Stimulated activated CD4-positive, alpha-beta T cell treated with anti-CD3 and anti-CD28 coated beads, Interleukin-1b, Interleukin-23, amount 100 ng/mL, for 24 hours (primary cell): ENCODE data around the gene ANKRD34C.
A peak's percentile ranks its signal among the peaks of the same experiment; 100 is the strongest.
"Not testable (repeated sequence)": the region's sequence is repeated elsewhere in the genome, so short reads cannot be mapped to it uniquely, and the experiment has no call there.

ENCODE experiments used
- DNase-seq, 4 experiments: peaks; one replicate each; pipeline ENCODE4 v3.0.0-alpha.2; 2020; ENCODE audit warnings: low read depth in 4 of 4, low spot score in 1 of 4

ANKRD34C gene

GRCh38 chr15:79310985-79311900 lies 28.7 kb downstream of the ANKRD34C start, which contains the start of gene TMED3:
Gene TMED3 (plus strand): TSS chr15:79311112. CDS start chr15:79311250, 138 bp downstream.
- DNase-seq: peak; percentile 42 to 76 (median 64)

- DNase-seq: no peak
These were observed 29.5 kb downstream of the ANKRD34C start for GRCh38 chr15:79311901-79312553.

- no peak for DNase-seq
These were observed 31.7 kb downstream of the ANKRD34C start for GRCh38 chr15:79314186-79314585.

- no peak for DNase-seq
These were observed 32.3 kb downstream of the ANKRD34C start for GRCh38 chr15:79314811-79315210.

- DNase-seq: no peak
These were observed 33.3 kb downstream of the ANKRD34C start for GRCh38 chr15:79315623-79316328.

GRCh38 chr15:79316864-79317263 lies 34.3 kb downstream of the ANKRD34C start:
- DNase-seq: no peak

- DNase-seq: not testable (repeated sequence)
These were observed 37.5 kb downstream of the ANKRD34C start for GRCh38 chr15:79319973-79320372.

- DNase-seq: no peak
These were observed 39.4 kb downstream of the ANKRD34C start for GRCh38 chr15:79321876-79322275.

GRCh38 chr15:79322306-79322705 lies 39.8 kb downstream of the ANKRD34C start:
- no peak for DNase-seq

GRCh38 chr15:79322945-79323344 lies 40.4 kb downstream of the ANKRD34C start:
- DNase-seq: no peak

GRCh38 chr15:79329171-79329611 lies 46.7 kb downstream of the ANKRD34C start:
- DNase-seq: no peak
